Measurements from ENCODE around the gene CNIH2.

CNIH2 gene

DNA sequence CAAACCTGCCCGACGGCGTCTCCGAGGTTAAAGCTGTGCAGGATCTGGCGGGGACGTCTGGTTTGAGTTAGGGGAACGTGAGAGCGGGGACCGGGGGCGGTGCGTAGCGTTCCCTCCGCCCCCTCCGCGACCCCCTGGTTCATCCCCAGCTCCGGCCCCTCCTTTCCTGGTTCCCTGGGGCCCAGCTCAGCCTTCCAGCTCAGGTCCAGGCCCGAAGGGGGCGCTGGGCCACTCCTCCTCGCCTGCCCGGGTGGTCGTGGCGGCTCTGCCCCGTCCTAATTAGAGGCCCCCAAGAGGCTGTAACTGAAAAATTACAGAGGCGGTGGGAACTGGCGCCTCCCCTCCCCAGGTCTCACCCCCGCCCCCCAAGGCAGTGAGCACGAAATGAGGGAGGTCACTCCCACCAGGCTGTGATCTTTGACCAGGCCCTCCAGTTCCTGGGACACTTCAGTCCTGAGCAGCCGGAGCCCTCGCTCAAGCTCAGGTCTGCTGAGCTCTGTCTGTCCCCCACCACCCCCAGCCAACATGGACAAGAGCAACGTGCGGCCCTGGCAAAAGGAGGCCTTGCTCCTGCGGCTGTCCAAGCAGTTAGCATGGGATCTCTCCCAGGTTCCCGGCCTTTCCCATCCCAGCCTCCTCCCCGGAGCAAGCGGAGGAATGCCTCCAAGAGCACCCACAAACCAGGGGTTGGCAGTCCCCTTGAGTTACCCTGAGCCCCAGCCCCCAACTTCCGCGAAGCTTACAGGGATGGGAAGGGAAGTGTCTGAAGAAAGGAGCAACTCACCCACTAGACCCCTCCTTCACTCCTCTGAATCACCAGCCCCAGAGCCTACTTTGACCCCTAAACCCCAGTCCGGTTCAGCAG lies 35.6 kb downstream of the CNIH2 start:
- in situ Hi-C loops (cut with MboI; ENCODE audit: low pct_unique_long_range_greater_than_20kb, low sequenced_read_pairs, unreplicated experiment): no loop called here
- no peak for DNase-seq (ENCODE audit: low spot score)

DNA sequence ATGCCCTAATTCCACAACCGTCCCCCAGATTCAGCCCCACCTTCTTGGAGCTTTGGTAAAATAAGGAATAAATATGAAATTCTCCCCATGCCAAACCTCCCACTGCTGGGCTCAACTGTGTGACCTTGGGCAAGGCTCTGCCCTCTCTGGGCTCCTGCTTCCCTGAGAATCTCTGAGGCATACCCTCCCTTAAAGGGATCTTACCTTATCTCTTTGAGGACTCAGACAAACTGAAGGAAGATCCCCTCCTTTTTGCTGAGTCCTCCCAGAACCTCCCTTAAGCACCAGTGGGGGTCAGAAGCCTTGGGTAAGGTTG lies 36.2 kb downstream of the CNIH2 start:
- no peak for DNase-seq (ENCODE audit: low spot score)
- in situ Hi-C loops (cut with MboI; ENCODE audit: low pct_unique_long_range_greater_than_20kb, low sequenced_read_pairs, unreplicated experiment): no loop called here
- TF ChIP-seq, protein P1, sequence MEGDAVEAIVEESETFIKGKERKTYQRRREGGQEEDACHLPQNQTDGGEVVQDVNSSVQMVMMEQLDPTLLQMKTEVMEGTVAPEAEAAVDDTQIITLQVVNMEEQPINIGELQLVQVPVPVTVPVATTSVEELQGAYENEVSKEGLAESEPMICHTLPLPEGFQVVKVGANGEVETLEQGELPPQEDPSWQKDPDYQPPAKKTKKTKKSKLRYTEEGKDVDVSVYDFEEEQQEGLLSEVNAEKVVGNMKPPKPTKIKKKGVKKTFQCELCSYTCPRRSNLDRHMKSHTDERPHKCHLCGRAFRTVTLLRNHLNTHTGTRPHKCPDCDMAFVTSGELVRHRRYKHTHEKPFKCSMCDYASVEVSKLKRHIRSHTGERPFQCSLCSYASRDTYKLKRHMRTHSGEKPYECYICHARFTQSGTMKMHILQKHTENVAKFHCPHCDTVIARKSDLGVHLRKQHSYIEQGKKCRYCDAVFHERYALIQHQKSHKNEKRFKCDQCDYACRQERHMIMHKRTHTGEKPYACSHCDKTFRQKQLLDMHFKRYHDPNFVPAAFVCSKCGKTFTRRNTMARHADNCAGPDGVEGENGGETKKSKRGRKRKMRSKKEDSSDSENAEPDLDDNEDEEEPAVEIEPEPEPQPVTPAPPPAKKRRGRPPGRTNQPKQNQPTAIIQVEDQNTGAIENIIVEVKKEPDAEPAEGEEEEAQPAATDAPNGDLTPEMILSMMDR (IDR thresholded peaks at IDR 0.05; ENCODE audit: extremely low read depth, insufficient read depth, missing control alignments): no peak

More for the DNA sequence above, 35.6 kb downstream of the CNIH2 start:
- TF ChIP-seq, protein P1 (IDR thresholded peaks at IDR 0.05; ENCODE audit: extremely low read depth, insufficient read depth, missing control alignments): no peak

DNA sequence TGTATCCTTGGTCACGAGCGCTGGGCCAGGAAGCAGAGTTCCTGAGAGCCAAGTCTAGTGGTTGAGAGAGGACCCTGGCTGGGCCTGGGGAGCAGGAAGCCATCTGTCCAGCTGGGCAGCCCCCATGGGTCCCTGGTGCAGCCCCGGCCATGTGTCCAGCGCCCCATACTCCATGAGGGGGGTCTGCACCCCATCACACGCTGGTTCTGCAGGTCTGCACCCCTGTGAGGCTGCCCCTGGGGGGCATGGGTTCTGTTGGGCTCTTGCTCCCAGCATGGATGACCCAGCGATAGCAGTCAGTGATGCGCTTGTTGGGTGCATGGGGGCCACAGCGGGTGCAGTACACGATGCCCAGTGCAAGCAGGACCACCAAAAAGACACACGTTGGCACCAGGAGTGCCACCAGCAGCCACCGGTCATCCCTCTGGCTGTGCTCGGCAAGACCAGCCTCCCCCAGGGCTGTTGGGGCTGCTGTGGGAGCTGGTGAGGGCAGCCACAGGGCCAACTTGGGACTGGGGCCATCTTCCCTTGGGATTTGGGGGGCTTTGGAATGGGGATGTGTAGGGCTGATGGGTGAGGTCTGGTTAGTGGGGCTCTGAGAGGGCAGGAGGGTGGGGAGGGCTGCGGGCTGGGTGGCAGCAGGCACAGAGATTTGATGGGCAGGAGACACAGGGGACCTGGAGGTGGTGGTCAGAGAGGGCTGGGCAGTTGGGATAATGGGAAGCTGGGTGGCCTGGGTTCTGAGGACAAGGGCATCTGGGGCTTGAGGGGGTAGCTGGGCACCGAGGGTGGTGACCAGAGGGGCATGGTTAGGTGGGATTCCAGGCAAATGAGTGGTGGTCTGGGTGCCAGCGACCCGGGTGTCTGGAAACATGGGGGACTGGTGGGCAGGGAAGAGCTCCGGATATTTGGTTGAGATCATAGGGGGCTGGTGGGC lies 36.9 kb downstream of the CNIH2 start:
- in situ Hi-C loops (cut with MboI; ENCODE audit: low pct_unique_long_range_greater_than_20kb, low sequenced_read_pairs, unreplicated experiment): no loop called here
- TF ChIP-seq, protein P1 (IDR thresholded peaks at IDR 0.05; ENCODE audit: extremely low read depth, insufficient read depth, missing control alignments): no peak
- no peak for DNase-seq (ENCODE audit: low spot score)

DNA sequence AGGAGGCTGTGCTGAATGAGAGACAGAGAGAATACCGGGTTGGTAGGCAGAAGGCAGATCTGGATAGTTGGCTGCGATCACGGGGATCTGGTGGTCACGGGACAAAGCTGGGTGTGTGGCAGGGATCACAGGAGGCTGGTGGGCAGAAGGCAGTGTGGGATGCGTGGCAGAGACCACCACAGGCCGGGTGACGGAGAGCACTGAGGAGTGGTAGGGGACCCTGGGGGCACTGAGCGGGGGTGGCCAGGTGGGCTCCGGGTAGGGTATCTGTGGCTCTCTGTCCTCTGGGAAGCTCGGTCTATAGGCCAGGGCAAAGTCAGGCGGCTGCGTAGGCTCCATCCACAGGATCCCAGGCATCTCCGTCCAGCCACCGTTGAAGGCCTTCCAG lies 37.5 kb downstream of the CNIH2 start:
- in situ Hi-C loops (cut with MboI; ENCODE audit: low pct_unique_long_range_greater_than_20kb, low sequenced_read_pairs, unreplicated experiment): no loop called here
- TF ChIP-seq, protein P1 (IDR thresholded peaks at IDR 0.05; ENCODE audit: extremely low read depth, insufficient read depth, missing control alignments): no peak
- DNase-seq (ENCODE audit: low spot score): no peak

DNA sequence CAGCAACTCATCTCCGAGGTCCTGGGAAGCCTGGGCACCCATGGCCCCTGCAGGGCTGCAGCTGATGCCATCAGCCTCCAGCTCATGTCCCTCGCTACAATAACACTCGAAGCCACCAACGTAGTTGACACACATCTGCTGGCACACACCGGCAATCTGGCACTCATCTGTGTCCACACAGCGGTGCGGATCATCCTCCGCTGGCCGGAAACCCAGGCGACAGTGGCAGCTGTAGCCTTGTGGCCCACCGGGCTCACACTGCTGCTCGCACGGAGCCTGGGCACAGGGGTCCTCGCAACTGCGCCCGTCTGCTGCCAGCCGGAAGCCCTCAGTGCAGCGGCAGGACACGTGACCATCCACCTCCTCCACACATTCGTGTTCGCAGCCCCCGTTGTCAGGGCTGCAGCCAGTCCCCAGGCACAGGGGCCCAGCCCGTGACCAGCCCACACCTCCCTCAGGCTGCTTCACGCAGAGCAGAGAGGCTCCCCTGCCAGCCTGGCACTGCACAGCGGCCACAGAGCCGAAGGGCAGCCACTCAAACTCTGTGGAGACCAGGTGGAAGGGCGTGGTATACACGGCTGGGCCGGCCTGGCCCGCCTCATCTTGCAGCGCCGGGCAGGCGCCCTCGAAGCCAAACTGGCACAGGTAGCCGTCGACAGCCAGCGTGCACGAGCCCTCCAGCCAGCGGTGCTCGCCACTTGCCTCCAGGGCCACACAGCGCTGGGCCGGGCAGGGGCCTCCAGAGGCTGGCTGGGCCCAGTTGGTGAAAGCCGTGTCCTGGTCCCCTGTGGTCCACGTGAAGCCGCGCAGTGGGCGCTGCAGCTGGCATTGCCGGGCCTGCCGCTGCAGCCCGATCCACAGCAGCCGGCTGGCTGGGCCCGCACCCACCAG lies 38.2 kb downstream of the CNIH2 start:
- TF ChIP-seq, protein P1 (IDR thresholded peaks at IDR 0.05; ENCODE audit: extremely low read depth, insufficient read depth, missing control alignments): no peak
- in situ Hi-C loops (cut with MboI; ENCODE audit: low pct_unique_long_range_greater_than_20kb, low sequenced_read_pairs, unreplicated experiment): no loop called here
- no peak for DNase-seq (ENCODE audit: low spot score)

DNA sequence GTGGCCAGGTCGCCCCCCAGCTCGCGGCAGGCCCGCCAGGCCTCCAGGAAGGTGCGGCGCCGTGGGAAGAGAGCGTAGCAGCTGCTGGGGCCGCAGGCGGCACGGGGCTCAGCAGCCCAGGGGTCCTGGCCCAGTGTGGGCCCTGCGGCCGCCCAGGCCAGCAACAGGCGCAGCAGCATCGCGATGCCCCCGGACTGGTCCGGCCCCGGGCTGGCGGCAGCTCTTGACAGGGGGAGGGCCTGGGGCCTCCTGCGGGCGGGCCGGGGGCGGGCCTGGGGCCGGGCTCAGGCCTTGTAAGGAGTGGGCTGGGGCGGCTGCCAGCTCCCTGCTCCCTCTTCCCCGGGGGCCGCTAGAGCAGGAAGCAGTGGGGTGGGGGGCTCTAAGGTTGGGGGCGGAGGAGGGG lies 38.9 kb downstream of the CNIH2 start, which contains the start of gene CD248:
CD248 (minus strand) TSS at position 196 of the 403 bp plus-strand sequence; CDS start at position 179, 17 bp downstream.
- in situ Hi-C loops (cut with MboI; ENCODE audit: low pct_unique_long_range_greater_than_20kb, low sequenced_read_pairs, unreplicated experiment): no loop called here
- TF ChIP-seq, protein P1 (IDR thresholded peaks at IDR 0.05; ENCODE audit: extremely low read depth, insufficient read depth, missing control alignments): no peak
- DNase-seq (ENCODE audit: low spot score): no peak
